Endothelial cell of umbilical vein (primary cell): Measurements from ENCODE around the gene SLC22A7. TPM values are rescaled to one million over a fixed set of nuclear protein-coding genes. Genes with fewer than 3 reads are reported as not detected.

Experiments
- BruUV-seq: library from RNA; stranded (reverse); fragments of 400-500 nt; replicated peaks from 2 replicates; lab custom pipeline; 2021; lab: Mats Ljungman, UMichigan
- CTCF ChIA-PET: fragments of 300-600, 350-600 bp; sonication (Branson Sonifier 250); formaldehyde crosslinking; loops from one replicate; lab custom pipeline; 2021; ENCODE audit warnings: antibody characterized with exemption, inconsistent platforms; lab: Charles Lee
- POLR2A ChIA-PET: fragments of 300-600, 350-600 bp; sonication (Branson Sonifier 250); formaldehyde crosslinking; loops from one replicate; lab custom pipeline; 2021; ENCODE audit warnings: antibody characterized with exemption, inconsistent platforms; lab: Charles Lee
- DNase-seq: peaks from one replicate; pipeline ENCODE4 v3.0.0-alpha.2; 2011; ENCODE audit warnings: low read depth, low spot score
- FAIRE-seq: peaks from 2 replicates; lab custom pipeline; 2011; peaks lifted over from hg19 to GRCh38; lab: Jason Lieb, UNC
- H2AFZ ChIP-seq: 2 replicates; pipeline ENCODE4 v1.6.0; 2012; ENCODE audit warnings: low read depth, low read length, control low read depth, inconsistent platforms
- H3K27ac ChIP-seq: 2 replicates; pipeline ENCODE4 v1.5.1; 2011; ENCODE audit warnings: low read depth, mild to moderate bottlenecking, control low read depth, low read length, moderate library complexity; ENCODE audit not compliant: insufficient read depth
- H3K27me3 ChIP-seq, 2 experiments: 2 replicates each; pipeline versions ENCODE4 v1.6.0 to v1.6.1; 2011; ENCODE audit warnings: low read length in 2 of 2, mixed read lengths in 1 of 2; ENCODE audit not compliant: control insufficient read depth in 2 of 2, insufficient read depth in 2 of 2
- H3K36me3 ChIP-seq, 2 experiments: 2 replicates in 1 of 2; 3 replicates in 1 of 2; pipeline ENCODE4 v1.5.1; 2011; ENCODE audit warnings: low read length in 2 of 2, mild to moderate bottlenecking in 1 of 2, moderate library complexity in 1 of 2; ENCODE audit not compliant: control insufficient read depth in 2 of 2, insufficient read depth in 2 of 2; ENCODE audit errors: extremely low read depth in 1 of 2
- H3K4me1 ChIP-seq: 3 replicates; pipeline ENCODE4 v1.5.1; 2011; ENCODE audit warnings: mild to moderate bottlenecking, low read length; ENCODE audit not compliant: control insufficient read depth, insufficient read depth; ENCODE audit errors: extremely low read depth
- H3K4me2 ChIP-seq: 2 replicates; pipeline ENCODE4 v1.6.1; 2011; ENCODE audit warnings: low read length, control low read depth, mixed read lengths; ENCODE audit not compliant: insufficient read depth
- H3K4me3 ChIP-seq, 3 experiments: fragments of 200-600 bp in 1 of 3; sonication (generic), shearing (Covaris generic) in 1 of 3; replicated peaks in 1 of 3; 2 replicates each; pipeline ENCODE4 v1.5.1; 2011 to 2016; ENCODE audit warnings: control low read depth in 3 of 3, low read length in 3 of 3, mild to moderate bottlenecking in 2 of 3, inconsistent platforms in 1 of 3, low read depth in 1 of 3, moderate library complexity in 1 of 3; ENCODE audit not compliant: insufficient read depth in 1 of 3
- H3K79me2 ChIP-seq: 2 replicates; pipeline ENCODE4 v1.6.0; 2012; ENCODE audit warnings: low read length, inconsistent platforms; ENCODE audit not compliant: control insufficient read depth, insufficient read depth
- H3K9ac ChIP-seq: replicated peaks from 2 replicates; pipeline ENCODE3; 2011; ENCODE audit warnings: low read length, control low read depth; ENCODE audit not compliant: insufficient read depth; ENCODE audit errors: extremely low read depth
- H3K9me1 ChIP-seq: replicated peaks from 3 replicates; pipeline ENCODE4 v1.6.0; 2011; ENCODE audit warnings: mild to moderate bottlenecking, low read length; ENCODE audit not compliant: control insufficient read depth, insufficient read depth; ENCODE audit errors: extremely low read depth
- H3K9me3 ChIP-seq: replicated peaks from 2 replicates; pipeline ENCODE4 v1.5.1; 2012; ENCODE audit warnings: low read length, inconsistent platforms; ENCODE audit not compliant: control insufficient read depth, insufficient read depth
- H4K20me1 ChIP-seq: replicated peaks from 2 replicates; pipeline ENCODE3; 2011; ENCODE audit warnings: mild to moderate bottlenecking, low read length; ENCODE audit not compliant: control insufficient read depth, insufficient read depth; ENCODE audit errors: extremely low read depth
- CTCF ChIP-seq, 2 donors: IDR thresholded peaks; 1 replicate in 1 of 2; 2 replicates in 1 of 2; pipeline ENCODE4 v1.5.1; 2011; ENCODE audit warnings: low read length in 2 of 2, mild to moderate bottlenecking in 2 of 2, moderate library complexity in 2 of 2, control low read depth in 1 of 2, inconsistent platforms in 1 of 2, low read depth in 1 of 2; ENCODE audit not compliant: insufficient read depth in 1 of 2; ENCODE audit errors: extremely low read depth in 1 of 2
- EZH2 ChIP-seq: IDR thresholded peaks from 2 replicates; pipeline ENCODE4 v1.6.1; 2012; ENCODE audit warnings: borderline replicate concordance, low read depth, mild to moderate bottlenecking, moderate library complexity, low read length, inconsistent platforms; ENCODE audit not compliant: severe bottlenecking
- FOS ChIP-seq: IDR thresholded peaks from 2 replicates; pipeline ENCODE4 v1.6.1; 2011; ENCODE audit warnings: mild to moderate bottlenecking, low read length, moderate library complexity, borderline replicate concordance; ENCODE audit not compliant: insufficient read depth
- GATA2 ChIP-seq: IDR thresholded peaks from 2 replicates; pipeline ENCODE4 v1.7.0; 2011; ENCODE audit warnings: low read depth, mild to moderate bottlenecking, moderate library complexity, mixed read lengths, low read length; ENCODE audit not compliant: insufficient read length, insufficient read depth
- JUN ChIP-seq: IDR thresholded peaks from 2 replicates; pipeline ENCODE4 v1.6.1; 2011; ENCODE audit warnings: borderline replicate concordance, low read depth; ENCODE audit not compliant: insufficient read length, insufficient read depth
- MAX ChIP-seq: IDR thresholded peaks from 2 replicates; pipeline ENCODE4 v1.6.1; 2011; ENCODE audit not compliant: insufficient read depth, insufficient read length
- MYC ChIP-seq: IDR thresholded peaks from one replicate; pipeline ENCODE4 v1.6.1; 2011; ENCODE audit warnings: mild to moderate bottlenecking, low read depth, low read length
- POLR2A ChIP-seq: IDR thresholded peaks from 2 replicates; pipeline ENCODE4 v1.6.1; 2012; ENCODE audit warnings: low read depth, mild to moderate bottlenecking, control low read depth, low read length
- POLR2AphosphoS5 ChIP-seq: IDR thresholded peaks from 2 replicates; pipeline ENCODE4 v1.6.1; 2012; ENCODE audit warnings: low read depth, mild to moderate bottlenecking, control low read depth, low read length, moderate library complexity; ENCODE audit not compliant: insufficient read depth
- dilution Hi-C: fragments of 300-500 bp; cut with MboI; formaldehyde crosslinking; loops from one replicate; pipeline ENCODE4 v1.15.0; 2019; ENCODE audit warnings: low sequenced_read_pairs; ENCODE audit not compliant: extremely low pct_ligation_motif_present
- intact Hi-C: fragments of 100-400 bp; cut with micrococcal nuclease; formaldehyde crosslinking; loops from one replicate; pipeline ENCODE4 v1.10.0; 2022
- polyA plus RNA-seq, 4 experiments: library from polyadenylated mRNA; depleted of rRNA in 3 of 4; stranded (reverse) in 3 of 4; unstranded in 1 of 4; fragments of >200 nt; gene quantifications; 2 replicates each; pipeline versions ENCODE4 v1.2.1 to v1.2.3, GENCODE V29; 2011 to 2012; ENCODE audit warnings: missing spikeins in 1 of 4
- total RNA-seq: library from RNA; stranded (reverse); gene quantifications from 2 replicates; pipeline ENCODE4 v1.2.3, GENCODE V29; 2021

SLC22A7 gene
- total and polyA plus RNA-seq, 2 donors (not counting 3 experiments of a cell fraction or from before 2014, with no cell fraction given) = not detected

GRCh38 chr6:43283905-43284304 lies 14.2 kb upstream of the SLC22A7 start:
- Histone ChIP-seq H3K36me3 (no peaks in the 10 kb centered on the region), H3K9me1 (no peaks in the 10 kb centered on the region), H3K27me3 (peaks cover 5 to 16% of the 10 kb centered on the region in 2 experiments), H3K9ac (no peak overlapping the region), H4K20me1 (no peaks in the 10 kb centered on the region), H3K9me3 (no peaks in the 10 kb centered on the region), H3K27ac (no peak overlapping the region), H3K4me2 (no peak overlapping the region), H2AFZ (no peak overlapping the region), H3K4me3 (no peak overlapping the region), H3K79me2 (no peaks in the 10 kb centered on the region), H3K4me1 (no peaks in the 10 kb centered on the region)
- dilution Hi-C loops (no loop called here), intact Hi-C loops (no loop called here)
- ChIA-PET POLR2A (no interaction called here), CTCF (no interaction called here)
- BruUV-seq = no TSS peak
- TF ChIP-seq JUN (no peak), FOS (no peak), POLR2AphosphoS5 (no peak), POLR2A (no peak), MYC (no peak), MAX (no peak), GATA2 (no peak), CTCF (IDR thresholded peaks at IDR 0.05; ENCODE audit: extremely low read depth in 1 of 2, insufficient read depth in 1 of 2, low read depth in 1 of 2, low read length in 2 of 2) (no peak), EZH2 (no peak)
- DNase-seq (no peak), FAIRE-seq (no peak)
